IMR-90 (cell line): ENCODE measurements around the gene GCGR. TPM values are rescaled to one million over a fixed set of nuclear protein-coding genes. Genes with fewer than 3 reads are reported as not detected.

Experiments used
- ATAC-seq: fragments of 200-7000 bp; cut with Tn5 transposase; 2 replicates; pipeline ENCODE4 v1.9.1; 2020; ENCODE audit warnings: low read depth, mild to moderate bottlenecking, moderate library complexity
- BruUV-seq: library from RNA; stranded (reverse); fragments of 400-500 nt; replicated peaks from 2 replicates; lab custom pipeline; 2021; lab: Mats Ljungman, UMichigan
- CTCF ChIA-PET: fragments of 300-600 bp; formaldehyde crosslinking; extraction: SDS; loops from one replicate; lab custom pipeline; 2021; ENCODE audit warnings: antibody characterized with exemption; lab: Yijun Ruan, JAX
- POLR2A ChIA-PET: fragments of 300-600 bp; sonication (Branson Sonifier 250); formaldehyde crosslinking; loops from one replicate; lab custom pipeline; 2022; ENCODE audit warnings: antibody characterized with exemption; ENCODE audit not compliant: unreplicated experiment; lab: Charles Lee
- DNase-seq: peaks from one replicate; pipeline ENCODE4 v3.0.0; 2013
- H2AFZ ChIP-seq: replicated peaks from 2 replicates; pipeline ENCODE3; 2013; ENCODE audit warnings: low read length, mild to moderate bottlenecking; ENCODE audit not compliant: poor library complexity
- H2AK5ac ChIP-seq: 2 replicates; pipeline ENCODE4 v1.6.1; 2013; ENCODE audit warnings: low read depth, low read length, inconsistent platforms
- H2AK9ac ChIP-seq: replicated peaks from 2 replicates; pipeline ENCODE3; 2013; ENCODE audit warnings: mild to moderate bottlenecking, low read depth, low read length, moderate library complexity; ENCODE audit not compliant: poor library complexity
- H2BK120ac ChIP-seq: 2 replicates; pipeline ENCODE4 v1.6.1; 2013; ENCODE audit warnings: low read depth, low read length, inconsistent platforms
- H2BK15ac ChIP-seq: 3 replicates; pipeline ENCODE4 v1.6.1; 2013; ENCODE audit warnings: low read depth, low read length, inconsistent platforms
- H2BK20ac ChIP-seq: 2 replicates; pipeline ENCODE4 v1.6.1; 2013; ENCODE audit warnings: low read depth, mild to moderate bottlenecking, inconsistent platforms, low read length, moderate library complexity
- H2BK5ac ChIP-seq: 2 replicates; pipeline ENCODE4 v1.6.1; 2013; ENCODE audit warnings: mild to moderate bottlenecking, low read depth, low read length, inconsistent platforms; ENCODE audit not compliant: poor library complexity, severe bottlenecking
- H3K14ac ChIP-seq: replicated peaks from 2 replicates; pipeline ENCODE4 v1.6.1; 2013; ENCODE audit warnings: low read depth, low read length, inconsistent platforms
- H3K18ac ChIP-seq: 2 replicates; pipeline ENCODE4 v1.6.1; 2013; ENCODE audit warnings: low read depth, low read length, control low read depth
- H3K23ac ChIP-seq: 2 replicates; pipeline ENCODE4 v1.6.1; 2013; ENCODE audit warnings: low read depth, low read length, inconsistent platforms
- H3K27ac ChIP-seq: 2 replicates; pipeline ENCODE4 v1.5.1; 2013; ENCODE audit warnings: mild to moderate bottlenecking, control low read depth, low read length; ENCODE audit not compliant: insufficient read depth
- H3K27me3 ChIP-seq: 2 replicates; pipeline ENCODE4 v1.6.1; 2013; ENCODE audit warnings: low read length; ENCODE audit not compliant: control insufficient read depth, insufficient read depth
- H3K36me3 ChIP-seq: 2 replicates; pipeline ENCODE4 v1.6.1; 2013; ENCODE audit warnings: low read length, mixed read lengths; ENCODE audit not compliant: control insufficient read depth, insufficient read depth
- H3K4ac ChIP-seq: 2 replicates; pipeline ENCODE4 v1.6.1; 2013; ENCODE audit warnings: low read depth, low read length, inconsistent platforms
- H3K4me1 ChIP-seq: 2 replicates; pipeline ENCODE4 v1.6.1; 2013; ENCODE audit warnings: low read length, mixed read lengths; ENCODE audit not compliant: control insufficient read depth, insufficient read depth
- H3K4me2 ChIP-seq: 2 replicates; pipeline ENCODE4 v1.6.1; 2013; ENCODE audit warnings: low read depth, mild to moderate bottlenecking, control low read depth, low read length, moderate library complexity
- H3K4me3 ChIP-seq: 2 replicates; pipeline ENCODE4 v1.5.1; 2013; ENCODE audit warnings: low read depth, mild to moderate bottlenecking, control low read depth, low read length, moderate library complexity; ENCODE audit not compliant: insufficient read depth
- H3K56ac ChIP-seq: 2 replicates; pipeline ENCODE4 v1.6.1; 2013; ENCODE audit warnings: low read length, inconsistent platforms; ENCODE audit not compliant: insufficient read depth; ENCODE audit errors: extremely low read depth
- H3K79me1 ChIP-seq, 2 experiments: 2 replicates each; pipeline ENCODE4 v1.6.1; 2013; ENCODE audit warnings: low read length in 2 of 2, inconsistent platforms in 1 of 2, low read depth in 1 of 2
- H3K9ac ChIP-seq: 2 replicates; pipeline ENCODE4 v1.6.1; 2013; ENCODE audit warnings: low read depth, low read length, control low read depth
- H3K9me1 ChIP-seq: 2 replicates; pipeline ENCODE4 v1.6.1; 2013; ENCODE audit warnings: low read length, inconsistent platforms; ENCODE audit not compliant: insufficient read depth
- H3K9me3 ChIP-seq: 2 replicates; pipeline ENCODE4 v1.6.1; 2013; ENCODE audit warnings: low read length; ENCODE audit not compliant: control insufficient read depth, insufficient read depth
- H4K20me1 ChIP-seq: 2 replicates; pipeline ENCODE4 v1.6.1; 2013; ENCODE audit warnings: low read length, inconsistent platforms; ENCODE audit not compliant: insufficient read depth
- H4K5ac ChIP-seq: 2 replicates; pipeline ENCODE4 v1.6.1; 2013; ENCODE audit warnings: mild to moderate bottlenecking, low read depth, low read length, control low read depth
- H4K8ac ChIP-seq, 2 experiments: 2 replicates each; pipeline ENCODE4 v1.6.1; 2013; ENCODE audit warnings: low read depth in 2 of 2, low read length in 2 of 2, control low read depth in 1 of 2, inconsistent platforms in 1 of 2
- H4K91ac ChIP-seq: 2 replicates; pipeline ENCODE4 v1.6.1; 2013; ENCODE audit warnings: low read depth, low read length, inconsistent platforms; ENCODE audit not compliant: insufficient read depth
- MAZ ChIP-seq: IDR thresholded peaks from 2 replicates; pipeline ENCODE4 v1.6.1; 2012; ENCODE audit warnings: low read depth, mild to moderate bottlenecking, low read length, improper control_type of control experiment, moderate library complexity, borderline replicate concordance
- RCOR1 ChIP-seq: IDR thresholded peaks from 2 replicates; pipeline ENCODE4 v1.6.1; 2012; ENCODE audit warnings: mild to moderate bottlenecking, low read length, improper control_type of control experiment; ENCODE audit not compliant: insufficient replicate concordance
- WGBS, 2 experiments: methylation state at CpG; one replicate each; pipeline versions ENCODE4 v1.1.5 to v1.1.7; 2013; ENCODE audit warnings: missing lambda C conversion rate in 2 of 2; ENCODE audit not compliant: insufficient read length in 1 of 2; ENCODE audit errors: extremely low coverage in 2 of 2; 5-methylcytosine and 5-hydroxymethylcytosine counted together
- dilution Hi-C: fragments of 300-500 bp; cut with HindIII; formaldehyde crosslinking; loops from one replicate; pipeline ENCODE4 v1.14.3; 2018; ENCODE audit warnings: low sequenced_read_pairs; ENCODE audit not compliant: unreplicated experiment
- in situ Hi-C: fragments of 300-500 bp; cut with MboI; formaldehyde crosslinking; loops from 3 replicates; pipeline ENCODE4 v1.14.3; 2019; ENCODE audit warnings: low sequenced_read_pairs, inconsistent platforms, mixed read lengths
- intact Hi-C: fragments of 100-400 bp; cut with micrococcal nuclease; formaldehyde crosslinking; loops from 2 replicates; pipeline ENCODE4 v1.10.0; 2022
- polyA plus RNA-seq, 3 experiments: library from polyadenylated mRNA; depleted of rRNA; stranded (reverse); fragments of >200 nt; gene quantifications; 2 replicates each; pipeline ENCODE4 v1.2.3, GENCODE V29; 2012; ENCODE audit warnings: low replicate concordance in 1 of 3
- total RNA-seq: library from RNA; depleted of rRNA; stranded (reverse); fragments of >200 nt; gene quantifications from 2 replicates; pipeline ENCODE4 v1.2.3, GENCODE V29; 2012

Gene GCGR
- total and polyA plus RNA-seq, 2 of the 4 experiments (the other 2 are of a cell fraction): not detected

GRCh38 chr17:81828656-81829055 is 24.7 kb downstream of the GCGR start:
- H3K14ac ChIP-seq: no peak overlapping the region
- H3K9me3 ChIP-seq: no peaks in the 10 kb centered on the region
- no peaks in the 10 kb centered on the region for H3K27me3 ChIP-seq
- peaks cover 22% of the 10 kb centered on the region for H3K9me1 ChIP-seq
- no CpG with 5 or more reads among the region's 7 CpGs for WGBS, 2 experiments
- H3K4me1 ChIP-seq: peaks cover 10% of the 10 kb centered on the region
- H2AK5ac ChIP-seq: no peak overlapping the region
- no peak overlapping the region for H3K27ac ChIP-seq
- H3K79me1 ChIP-seq: peaks cover 21 to 70% of the 10 kb centered on the region in 2 experiments
- H3K9ac ChIP-seq: no peak overlapping the region
- H2BK20ac ChIP-seq: no peak overlapping the region
- no peak overlapping the region for H2BK5ac ChIP-seq
- POLR2A ChIA-PET: no interaction called here
- no peak overlapping the region for H4K91ac ChIP-seq
- ATAC-seq (no peak), DNase-seq (no peak)
- TF ChIP-seq RCOR1 (no peak), MAZ (no peak)
- CTCF ChIA-PET: no interaction called here
- no peak overlapping the region for H3K23ac ChIP-seq
- H4K5ac ChIP-seq: no peak overlapping the region
- no peak overlapping the region for H4K8ac ChIP-seq
- peaks cover 55% of the 10 kb centered on the region for H4K20me1 ChIP-seq
- no peak overlapping the region for H3K56ac ChIP-seq
- H2AFZ ChIP-seq: no peak overlapping the region
- no peak overlapping the region for H3K18ac ChIP-seq
- BruUV-seq: no TSS peak
- peaks cover 8% of the 10 kb centered on the region; the same call in 1 of the 2 replicates for H3K36me3 ChIP-seq
- H2BK15ac ChIP-seq: no peak overlapping the region
- H3K4me2 ChIP-seq: no peak overlapping the region
- H3K4me3 ChIP-seq: no peak overlapping the region
- intact Hi-C loops: no loop called here
- H2AK9ac ChIP-seq: no peak overlapping the region
- H3K4ac ChIP-seq: no peak overlapping the region
- H2BK120ac ChIP-seq: no peak overlapping the region
- dilution Hi-C loops: no loop called here
- in situ Hi-C loops: no loop called here
